GM06990 (cell line): ENCODE results near the gene SERPINB8.
"Not testable (repeated sequence)": the region's sequence is repeated elsewhere in the genome, so short reads cannot be mapped to it uniquely, and the experiment has no call there.

Experiments
- DNase-seq: peaks from one replicate; pipeline ENCODE4 v3.0.0-alpha.2; 2011; ENCODE audit not compliant: insufficient read length; ENCODE audit errors: extremely low read depth
- H3K27me3 ChIP-seq: replicated peaks from 2 replicates; pipeline ENCODE4 v1.6.0; 2011; ENCODE audit warnings: low read length; ENCODE audit not compliant: control insufficient read depth, insufficient read depth
- H3K36me3 ChIP-seq: 2 replicates; pipeline ENCODE4 v1.5.1; 2011; ENCODE audit warnings: low read length; ENCODE audit not compliant: control insufficient read depth, insufficient read depth
- H3K4me3 ChIP-seq: replicated peaks from 2 replicates; pipeline ENCODE4 v1.5.1; 2011; ENCODE audit warnings: low read depth, mild to moderate bottlenecking, control low read depth, low read length
- TF ChIP-seq, protein P1 (sequence below): IDR thresholded peaks from 2 replicates; pipeline ENCODE4 v1.5.1; 2011; ENCODE audit warnings: low read length, control low read depth, mild to moderate bottlenecking, inconsistent platforms; ENCODE audit not compliant: insufficient read depth, poor library complexity, severe bottlenecking

Gene SERPINB8, protein sequence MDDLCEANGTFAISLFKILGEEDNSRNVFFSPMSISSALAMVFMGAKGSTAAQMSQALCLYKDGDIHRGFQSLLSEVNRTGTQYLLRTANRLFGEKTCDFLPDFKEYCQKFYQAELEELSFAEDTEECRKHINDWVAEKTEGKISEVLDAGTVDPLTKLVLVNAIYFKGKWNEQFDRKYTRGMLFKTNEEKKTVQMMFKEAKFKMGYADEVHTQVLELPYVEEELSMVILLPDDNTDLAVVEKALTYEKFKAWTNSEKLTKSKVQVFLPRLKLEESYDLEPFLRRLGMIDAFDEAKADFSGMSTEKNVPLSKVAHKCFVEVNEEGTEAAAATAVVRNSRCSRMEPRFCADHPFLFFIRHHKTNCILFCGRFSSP

DNA sequence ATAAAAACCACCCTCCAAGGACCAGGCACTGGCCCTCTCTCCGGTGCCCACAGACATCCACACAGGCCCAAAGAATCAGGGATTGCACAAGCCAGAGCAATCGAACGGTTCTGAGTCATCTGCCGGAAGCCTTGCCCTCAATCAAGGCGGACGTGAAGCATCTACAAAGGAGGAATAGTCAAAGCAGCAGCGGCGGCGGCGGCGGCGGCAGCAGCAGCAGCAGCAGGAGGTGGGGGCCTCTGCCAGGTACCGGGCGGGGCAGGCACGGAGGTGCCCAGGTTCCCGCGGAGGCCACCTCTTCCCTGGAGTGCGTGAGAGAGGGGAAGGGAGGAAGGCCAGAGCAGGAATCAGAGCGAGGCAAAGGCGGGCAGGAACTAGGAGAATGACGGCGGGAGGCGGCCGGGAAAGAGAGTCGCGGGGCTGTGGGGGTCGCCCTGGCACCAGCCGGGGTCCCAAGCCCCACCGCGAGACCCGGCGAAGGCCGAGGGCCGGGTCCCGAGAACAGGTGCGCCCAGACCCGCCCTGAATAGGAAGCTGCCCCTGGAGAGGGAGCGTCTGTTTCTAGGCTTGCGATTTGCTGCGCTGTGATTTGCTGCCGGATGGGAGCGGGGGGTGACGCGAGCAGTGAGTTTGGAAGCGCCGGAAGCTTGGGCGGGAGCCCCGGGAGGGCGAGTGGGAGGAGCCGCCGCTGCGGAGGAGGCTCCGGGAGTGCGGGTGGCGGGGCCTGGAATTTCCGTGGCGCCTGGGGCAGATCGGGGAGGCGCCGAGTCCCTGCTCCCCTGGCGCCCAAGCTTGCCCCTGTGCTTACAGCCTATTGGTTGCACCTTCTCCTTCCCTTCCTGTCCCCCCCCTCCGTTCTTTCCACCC lies at the start of gene SERPINB8:
Gene SERPINB8 (plus strand): TSS at position 140 of the 867 bp plus-strand sequence. CDS start 8,228 bp downstream, outside the sequence.
- DNase-seq, result peak; percentile 87
- Histone ChIP-seq H3K27me3 (no peaks in the 10 kb centered on the region), H3K36me3 (peaks cover 5% of the 10 kb centered on the region), H3K4me3 (peak within 1 kb of the TSS; percentile 82)
- TF ChIP-seq, protein P1, sequence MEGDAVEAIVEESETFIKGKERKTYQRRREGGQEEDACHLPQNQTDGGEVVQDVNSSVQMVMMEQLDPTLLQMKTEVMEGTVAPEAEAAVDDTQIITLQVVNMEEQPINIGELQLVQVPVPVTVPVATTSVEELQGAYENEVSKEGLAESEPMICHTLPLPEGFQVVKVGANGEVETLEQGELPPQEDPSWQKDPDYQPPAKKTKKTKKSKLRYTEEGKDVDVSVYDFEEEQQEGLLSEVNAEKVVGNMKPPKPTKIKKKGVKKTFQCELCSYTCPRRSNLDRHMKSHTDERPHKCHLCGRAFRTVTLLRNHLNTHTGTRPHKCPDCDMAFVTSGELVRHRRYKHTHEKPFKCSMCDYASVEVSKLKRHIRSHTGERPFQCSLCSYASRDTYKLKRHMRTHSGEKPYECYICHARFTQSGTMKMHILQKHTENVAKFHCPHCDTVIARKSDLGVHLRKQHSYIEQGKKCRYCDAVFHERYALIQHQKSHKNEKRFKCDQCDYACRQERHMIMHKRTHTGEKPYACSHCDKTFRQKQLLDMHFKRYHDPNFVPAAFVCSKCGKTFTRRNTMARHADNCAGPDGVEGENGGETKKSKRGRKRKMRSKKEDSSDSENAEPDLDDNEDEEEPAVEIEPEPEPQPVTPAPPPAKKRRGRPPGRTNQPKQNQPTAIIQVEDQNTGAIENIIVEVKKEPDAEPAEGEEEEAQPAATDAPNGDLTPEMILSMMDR, result no peak

DNA sequence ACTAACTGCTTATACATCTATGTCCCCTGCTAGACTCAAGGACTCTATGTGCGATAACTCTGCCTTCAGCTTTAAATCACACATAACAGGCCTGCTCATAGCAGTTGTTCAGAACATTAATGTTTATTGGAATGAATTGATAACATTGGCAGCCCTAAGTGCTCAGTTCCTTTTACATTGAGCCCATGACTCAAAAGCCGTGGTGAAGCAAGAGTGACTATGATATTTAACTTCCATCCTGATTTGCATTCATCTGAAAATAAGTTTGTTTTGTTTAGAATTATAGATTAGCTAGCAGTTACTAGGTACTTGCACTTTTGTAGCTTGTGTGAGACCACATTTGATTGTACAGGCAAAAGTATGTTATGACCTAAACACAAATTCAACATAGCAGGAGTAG lies 47.8 kb upstream of the SERPINB8 start:
- TF ChIP-seq, protein P1, result no peak
- Histone ChIP-seq H3K4me3 (no peak overlapping the region), H3K36me3 (no peaks in the 10 kb centered on the region), H3K27me3 (no peaks in the 10 kb centered on the region)
- DNase-seq, result no peak

DNA sequence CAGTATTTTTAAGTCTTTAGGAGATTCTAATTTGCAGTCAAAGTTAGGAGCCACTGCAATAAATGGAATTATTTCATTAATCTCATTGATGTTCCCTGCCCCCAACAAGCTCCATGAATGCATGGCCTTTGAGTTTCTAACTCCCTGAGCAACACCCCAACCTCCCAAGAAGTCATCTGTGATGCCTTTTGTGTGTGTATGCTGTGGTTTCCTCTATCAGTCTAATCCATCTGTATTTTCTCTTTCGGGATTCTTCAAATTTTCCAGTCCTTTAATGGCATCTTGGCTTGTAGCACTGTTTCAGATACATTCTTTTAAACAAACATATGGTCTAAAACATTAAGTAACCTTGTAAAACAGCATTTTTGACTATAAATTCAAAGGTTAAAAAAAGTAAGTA lies 45.3 kb upstream of the SERPINB8 start:
- Histone ChIP-seq H3K27me3 (no peaks in the 10 kb centered on the region), H3K36me3 (no peaks in the 10 kb centered on the region), H3K4me3 (no peak overlapping the region)
- no peak for DNase-seq
- TF ChIP-seq, protein P1, result no peak

DNA sequence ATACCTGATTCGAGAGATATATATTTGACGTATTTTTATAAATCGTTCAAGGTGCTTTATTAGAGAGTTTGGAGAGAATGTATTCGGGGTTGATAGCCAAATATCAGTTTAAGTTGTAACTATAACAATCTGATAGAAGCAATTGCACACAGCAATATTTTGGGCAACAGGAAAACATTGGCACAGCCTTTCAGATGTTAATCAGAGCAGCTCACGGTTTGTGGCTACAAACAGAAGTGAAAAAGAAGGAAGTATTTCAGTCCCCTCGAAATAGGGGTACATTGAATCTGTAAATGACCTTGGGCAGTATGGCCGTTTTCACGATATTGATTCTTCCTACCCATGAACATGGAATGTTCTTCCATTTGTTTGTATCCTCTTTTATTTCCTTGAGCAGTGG lies 41.5 kb upstream of the SERPINB8 start:
- TF ChIP-seq, protein P1, result no peak
- DNase-seq, result no peak
- Histone ChIP-seq H3K4me3 (no peak overlapping the region), H3K36me3 (no peaks in the 10 kb centered on the region), H3K27me3 (no peaks in the 10 kb centered on the region)

- not testable (repeated sequence) for DNase-seq, H3K36me3 ChIP-seq, H3K27me3 ChIP-seq, H3K4me3 ChIP-seq
Measured at GRCh38 chr18:63929369-63929768, 40.5 kb upstream of the SERPINB8 start.

DNA sequence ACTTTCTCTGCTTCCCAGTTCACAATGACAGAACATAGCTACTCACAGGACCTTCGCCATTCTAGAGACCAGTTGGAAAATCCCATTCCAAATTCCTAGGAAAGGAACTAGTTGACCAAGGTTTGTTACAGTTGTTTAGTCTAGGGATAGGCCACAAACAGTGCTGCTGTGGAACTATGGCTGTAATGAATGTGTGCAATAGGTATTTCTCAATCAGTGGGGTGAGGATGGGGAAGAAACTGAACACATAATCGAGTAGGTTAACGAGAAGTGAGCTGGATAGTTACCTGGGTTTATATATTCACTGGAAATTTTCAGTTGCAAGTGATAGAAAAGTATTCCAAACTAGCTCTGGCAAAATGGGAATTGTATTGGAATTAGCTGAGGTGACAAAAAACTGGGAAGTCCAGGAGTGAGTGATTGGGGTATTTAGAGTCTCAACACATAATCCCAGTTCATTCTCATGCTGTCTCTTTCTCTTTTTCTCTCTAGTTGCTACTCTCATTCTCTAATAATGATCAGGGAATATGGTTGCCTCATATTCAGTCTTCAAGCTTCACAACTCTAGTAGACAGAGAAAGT lies 39.0 kb upstream of the SERPINB8 start:
- H3K4me3 ChIP-seq, result no peak overlapping the region
- TF ChIP-seq, protein P1, result no peak
- DNase-seq, result no peak

More for the DNA sequence above, 39.0 kb upstream of the SERPINB8 start:
- Histone ChIP-seq H3K27me3 (no peaks in the 10 kb centered on the region), H3K36me3 (no peaks in the 10 kb centered on the region)
